Activated T-cell treated with anti-CD3 and anti-CD28 coated beads, Interleukin-2, amount 50 U/mL, for 4 hours (primary cell): ENCODE measurements around the gene METTL13. TPM values are rescaled to one million over a fixed set of nuclear protein-coding genes. Genes with fewer than 3 reads are reported as not detected.
A peak's percentile ranks its signal among the peaks of the same experiment; 100 is the strongest.

Experiments
- ATAC-seq, 2 donors: fragments of 200-7000 bp; cut with Tn5 transposase; one replicate each; pipeline ENCODE4 v1.10.0; 2021
- DNase-seq: peaks from one replicate; pipeline ENCODE4 v3.0.0-alpha.2; 2020
- H3K27me3 Mint-ChIP-seq: one replicate; pipeline ENCODE4 v1.8.0; 2021; ENCODE audit warnings: low read depth, mixed read lengths
- H3K36me3 Mint-ChIP-seq: one replicate; pipeline ENCODE4 v1.8.0; 2022; ENCODE audit warnings: mixed read lengths; ENCODE audit not compliant: insufficient read depth
- H3K4me1 Mint-ChIP-seq: one replicate; pipeline ENCODE4 v1.8.0; 2021; ENCODE audit warnings: low read depth, mixed read lengths
- H3K4me3 Mint-ChIP-seq: one replicate; pipeline ENCODE4 v1.8.0; 2021; ENCODE audit warnings: mild to moderate bottlenecking, moderate library complexity, mixed read lengths
- H3K9me3 Mint-ChIP-seq: one replicate; pipeline ENCODE4 v1.8.0; 2021; ENCODE audit warnings: mixed read lengths
- total RNA-seq, 3 donors: library from RNA; stranded (reverse); gene quantifications; one replicate each; pipeline ENCODE4 v1.2.1, GENCODE V29; 2021

METTL13 gene
- total RNA-seq, 3 donors from 2014 or later, result 68.6 to 83.3 (median 77.7) TPM

GRCh38 chr1:171753685-171754352, 27.6 kb upstream of the METTL13 start:
- H3K27me3 Mint-ChIP-seq, result peaks cover 5% of the 10 kb centered on the region
- ATAC-seq, result no peak

GRCh38 chr1:171754353-171754705, 27.1 kb upstream of the METTL13 start:
- no peak for ATAC-seq
- no peaks in the 10 kb centered on the region for H3K4me1 Mint-ChIP-seq
- no peaks in the 10 kb centered on the region for H3K36me3 Mint-ChIP-seq
- no peak overlapping the region for H3K4me3 Mint-ChIP-seq
- no peak for DNase-seq
- peaks cover 5% of the 10 kb centered on the region for H3K27me3 Mint-ChIP-seq
- no peaks in the 10 kb centered on the region for H3K9me3 Mint-ChIP-seq

More at GRCh38 chr1:171753685-171754352, 27.6 kb upstream of the METTL13 start:
- H3K36me3 Mint-ChIP-seq, result no peaks in the 10 kb centered on the region
- H3K4me3 Mint-ChIP-seq, result no peak overlapping the region
- DNase-seq, result no peak
- H3K4me1 Mint-ChIP-seq, result no peaks in the 10 kb centered on the region
- H3K9me3 Mint-ChIP-seq, result no peaks in the 10 kb centered on the region

- no peaks in the 10 kb centered on the region for H3K9me3 Mint-ChIP-seq
- no peak overlapping the region for H3K4me3 Mint-ChIP-seq
- H3K4me1 Mint-ChIP-seq, result no peaks in the 10 kb centered on the region
- DNase-seq, result no peak
- ATAC-seq, result no peak
- no peaks in the 10 kb centered on the region for H3K36me3 Mint-ChIP-seq
- peaks cover 5% of the 10 kb centered on the region for H3K27me3 Mint-ChIP-seq
These were observed 26.5 kb upstream of the METTL13 start for GRCh38 chr1:171754971-171755370.

- H3K27me3 Mint-ChIP-seq, result peaks cover 5% of the 10 kb centered on the region
- H3K4me3 Mint-ChIP-seq, result no peak overlapping the region
- H3K9me3 Mint-ChIP-seq, result no peaks in the 10 kb centered on the region
- DNase-seq, result no peak
- no peaks in the 10 kb centered on the region for H3K4me1 Mint-ChIP-seq
- no peak for ATAC-seq
- no peaks in the 10 kb centered on the region for H3K36me3 Mint-ChIP-seq
These were observed 24.6 kb upstream of the METTL13 start for GRCh38 chr1:171756856-171757255.

GRCh38 chr1:171758011-171758410, 23.4 kb upstream of the METTL13 start:
- ATAC-seq, result no peak
- no peaks in the 10 kb centered on the region for H3K36me3 Mint-ChIP-seq

GRCh38 chr1:171762143-171762563, 19.3 kb upstream of the METTL13 start:
- no peak overlapping the region for H3K4me3 Mint-ChIP-seq
- DNase-seq (no peak), ATAC-seq (no peak)
- peaks cover 21% of the 10 kb centered on the region for H3K27me3 Mint-ChIP-seq
- no peaks in the 10 kb centered on the region for H3K4me1 Mint-ChIP-seq
- H3K36me3 Mint-ChIP-seq, result no peaks in the 10 kb centered on the region
- no peaks in the 10 kb centered on the region for H3K9me3 Mint-ChIP-seq

More at GRCh38 chr1:171758011-171758410, 23.4 kb upstream of the METTL13 start:
- Mint-ChIP-seq H3K4me3 (no peak overlapping the region), H3K27me3 (peaks cover 7% of the 10 kb centered on the region), H3K4me1 (no peaks in the 10 kb centered on the region), H3K9me3 (no peaks in the 10 kb centered on the region)
- no peak for DNase-seq

GRCh38 chr1:171763764-171764163, 17.7 kb upstream of the METTL13 start:
- ATAC-seq (no peak), DNase-seq (no peak)
- no peaks in the 10 kb centered on the region for H3K9me3 Mint-ChIP-seq
- H3K4me3 Mint-ChIP-seq, result no peak overlapping the region
- peaks cover 18% of the 10 kb centered on the region for H3K27me3 Mint-ChIP-seq
- H3K36me3 Mint-ChIP-seq, result peaks cover 1% of the 10 kb centered on the region
- H3K4me1 Mint-ChIP-seq, result no peaks in the 10 kb centered on the region

- Mint-ChIP-seq H3K4me1 (no peaks in the 10 kb centered on the region), H3K4me3 (no peak overlapping the region)
- ATAC-seq, result no peak
These were observed 12.3 kb upstream of the METTL13 start for GRCh38 chr1:171769171-171769570.

GRCh38 chr1:171769754-171770153, 11.7 kb upstream of the METTL13 start:
- Mint-ChIP-seq H3K4me3 (no peak overlapping the region), H3K36me3 (peaks cover 1% of the 10 kb centered on the region), H3K4me1 (no peaks in the 10 kb centered on the region), H3K9me3 (no peaks in the 10 kb centered on the region), H3K27me3 (peaks cover 11% of the 10 kb centered on the region)
- ATAC-seq (no peak), DNase-seq (no peak)

More at GRCh38 chr1:171769171-171769570, 12.3 kb upstream of the METTL13 start:
- DNase-seq, result no peak
- peaks cover 1% of the 10 kb centered on the region for H3K36me3 Mint-ChIP-seq
- no peaks in the 10 kb centered on the region for H3K9me3 Mint-ChIP-seq
- peaks cover 14% of the 10 kb centered on the region for H3K27me3 Mint-ChIP-seq

GRCh38 chr1:171772312-171772711, 9.1 kb upstream of the METTL13 start:
- peaks cover 1% of the 10 kb centered on the region for H3K36me3 Mint-ChIP-seq
- no peak overlapping the region for H3K4me3 Mint-ChIP-seq
- H3K27me3 Mint-ChIP-seq, result peaks cover 11% of the 10 kb centered on the region
- H3K9me3 Mint-ChIP-seq, result no peaks in the 10 kb centered on the region
- DNase-seq, result no peak
- H3K4me1 Mint-ChIP-seq, result no peaks in the 10 kb centered on the region
- no peak for ATAC-seq

GRCh38 chr1:171780583-171781175, 781 bp upstream of the METTL13 start:
- DNase-seq, result no peak
- ATAC-seq, result no peak
- Mint-ChIP-seq H3K4me3 (peak overlapping the region; percentile 99), H3K4me1 (peaks cover 47% of the 10 kb centered on the region), H3K36me3 (peaks cover 19% of the 10 kb centered on the region), H3K27me3 (peaks cover 2% of the 10 kb centered on the region), H3K9me3 (no peaks in the 10 kb centered on the region)

- Mint-ChIP-seq H3K4me3 (peak overlapping the region; percentile 99), H3K4me1 (peaks cover 60% of the 10 kb centered on the region), H3K9me3 (no peaks in the 10 kb centered on the region), H3K36me3 (peaks cover 42% of the 10 kb centered on the region), H3K27me3 (no peaks in the 10 kb centered on the region)
- no peak for ATAC-seq
- DNase-seq, result no peak
These were observed 2.5 kb downstream of the METTL13 start for GRCh38 chr1:171783816-171784530.

GRCh38 chr1:171784784-171785183, 3.3 kb downstream of the METTL13 start:
- ATAC-seq, result no peak
- peak overlapping the region; percentile 42 for H3K4me3 Mint-ChIP-seq
- H3K36me3 Mint-ChIP-seq, result peaks cover 49% of the 10 kb centered on the region
- H3K27me3 Mint-ChIP-seq, result no peaks in the 10 kb centered on the region
- DNase-seq, result no peak
- H3K9me3 Mint-ChIP-seq, result no peaks in the 10 kb centered on the region
- H3K4me1 Mint-ChIP-seq, result peaks cover 63% of the 10 kb centered on the region

GRCh38 chr1:171785766-171786165, 4.3 kb downstream of the METTL13 start:
- Mint-ChIP-seq H3K36me3 (peaks cover 56% of the 10 kb centered on the region), H3K4me1 (peaks cover 62% of the 10 kb centered on the region), H3K4me3 (no peak overlapping the region), H3K27me3 (no peaks in the 10 kb centered on the region), H3K9me3 (no peaks in the 10 kb centered on the region)
- ATAC-seq (no peak), DNase-seq (no peak)

GRCh38 chr1:171786534-171786933, 5.1 kb downstream of the METTL13 start:
- H3K4me1 Mint-ChIP-seq, result peaks cover 56% of the 10 kb centered on the region
- no peaks in the 10 kb centered on the region for H3K9me3 Mint-ChIP-seq
- ATAC-seq (no peak), DNase-seq (no peak)
- no peaks in the 10 kb centered on the region for H3K27me3 Mint-ChIP-seq
- peaks cover 58% of the 10 kb centered on the region for H3K36me3 Mint-ChIP-seq
- H3K4me3 Mint-ChIP-seq, result no peak overlapping the region
